ENCODE measurements around the gene UBA1. TPM values are rescaled to one million over a fixed set of nuclear protein-coding genes. Genes with fewer than 3 reads are reported as not detected.

The UBA1 gene
- total and polyA plus RNA-seq, 10 of the 15 experiments (the other 5 are each of a cell fraction or from before 2014, with no cell fraction given), result 60.4 to 314 (median 216) TPM

DNA sequence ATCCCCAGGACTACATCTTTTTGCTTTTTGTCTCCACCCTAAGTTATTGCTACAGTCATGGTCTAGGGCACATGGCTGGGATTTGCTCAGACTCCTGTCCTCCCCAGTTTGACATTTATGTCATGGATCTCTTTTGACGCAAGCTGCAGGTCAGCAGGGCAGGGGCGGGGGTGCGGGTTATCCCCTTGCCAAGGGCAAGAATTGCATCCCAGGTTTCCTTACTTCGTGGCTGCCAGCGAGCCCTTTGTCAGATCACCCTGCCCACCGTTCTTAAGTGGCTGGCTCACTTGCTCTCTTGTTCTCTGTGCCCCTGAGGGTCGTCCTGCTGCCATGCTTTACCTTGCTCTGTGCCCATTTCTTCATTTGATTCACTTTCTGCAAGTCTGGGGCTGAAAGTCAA is 21.1 kb upstream of the UBA1 start:
- ATAC-seq (no peak), FAIRE-seq (no peak), DNase-seq (ENCODE audit: low read depth, low spot score) (no peak)
- ChIA-PET RAD21 (ENCODE audit: unreplicated experiment) (no interaction called here), SMC1A (ENCODE audit: uncharacterized antibody, unreplicated experiment) (no interaction called here), CTCF (no interaction called here), POLR2A (no interaction called here)
- Histone ChIP-seq H3K4me2 (ENCODE audit: control insufficient read depth, insufficient read depth) (no peak overlapping the region), H3K4me1 (ENCODE audit: control insufficient read depth, insufficient read depth, low read length) (no peaks in the 10 kb centered on the region), H3K4me3 (no peak overlapping the region), H3K27ac (ENCODE audit: control insufficient read depth, insufficient read depth) (no peak overlapping the region), H3K9ac (ENCODE audit: control insufficient read depth, insufficient read depth, low read length) (no peak overlapping the region), H2AFZ (ENCODE audit: control insufficient read depth, low read depth, low read length) (no peak overlapping the region), H3K36me3 (ENCODE audit: control insufficient read depth in 2 of 2, insufficient read depth in 2 of 2, low read length in 1 of 2) (peaks cover 0 to 14% of the 10 kb centered on the region in 2 experiments; a peak in 2 of 4 replicates), H3K79me2 (ENCODE audit: control insufficient read depth, insufficient read depth, low read length) (no peaks in the 10 kb centered on the region), H3K9me3 (replicated peaks; ENCODE audit: control insufficient read depth, insufficient read depth, low read length) (no peaks in the 10 kb centered on the region), H3K27me3 (replicated peaks in 1 of 2; ENCODE audit: control insufficient read depth in 2 of 2, insufficient read depth in 2 of 2, low read length in 1 of 2) (no peaks in the 10 kb centered on the region), H4K20me1 (ENCODE audit: control insufficient read depth, insufficient read depth) (no peaks in the 10 kb centered on the region)
- 66% methylated on average over 7 of the region's 7 CpGs for WGBS (ENCODE audit: insufficient coverage, insufficient replicate concordance, low lambda C conversion rate, missing lambda C conversion rate)
- TF ChIP-seq, protein P1, sequence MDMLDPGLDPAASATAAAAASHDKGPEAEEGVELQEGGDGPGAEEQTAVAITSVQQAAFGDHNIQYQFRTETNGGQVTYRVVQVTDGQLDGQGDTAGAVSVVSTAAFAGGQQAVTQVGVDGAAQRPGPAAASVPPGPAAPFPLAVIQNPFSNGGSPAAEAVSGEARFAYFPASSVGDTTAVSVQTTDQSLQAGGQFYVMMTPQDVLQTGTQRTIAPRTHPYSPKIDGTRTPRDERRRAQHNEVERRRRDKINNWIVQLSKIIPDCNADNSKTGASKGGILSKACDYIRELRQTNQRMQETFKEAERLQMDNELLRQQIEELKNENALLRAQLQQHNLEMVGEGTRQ (IDR thresholded peaks at IDR 0.05; ENCODE audit: borderline replicate concordance, low read depth, low read length), result no peak
- TF ChIP-seq NR2C2 (IDR thresholded peaks at IDR 0.05; ENCODE audit: borderline replicate concordance, control insufficient read depth, insufficient read length, low read depth) (no peak), KLF5 (IDR thresholded peaks at IDR 0.05; ENCODE audit: partially characterized antibody) (no peak), TCF7 (IDR thresholded peaks at IDR 0.05; ENCODE audit: borderline replicate concordance) (no peak), MYC (IDR thresholded peaks at IDR 0.05; ENCODE audit: insufficient read depth, insufficient read length, insufficient replicate concordance, low read length, severe bottlenecking) (no peak), CBX3 (IDR thresholded peaks at IDR 0.05; ENCODE audit: borderline replicate concordance, low read depth) (no peak), CHD2 (IDR thresholded peaks at IDR 0.05; ENCODE audit: borderline replicate concordance, low read depth, low read length) (no peak), CHD1 (IDR thresholded peaks at IDR 0.05; ENCODE audit: low read depth, low read length) (no peak), RAD51 (IDR thresholded peaks at IDR 0.05) (no peak)
- TF ChIP-seq, protein P2, sequence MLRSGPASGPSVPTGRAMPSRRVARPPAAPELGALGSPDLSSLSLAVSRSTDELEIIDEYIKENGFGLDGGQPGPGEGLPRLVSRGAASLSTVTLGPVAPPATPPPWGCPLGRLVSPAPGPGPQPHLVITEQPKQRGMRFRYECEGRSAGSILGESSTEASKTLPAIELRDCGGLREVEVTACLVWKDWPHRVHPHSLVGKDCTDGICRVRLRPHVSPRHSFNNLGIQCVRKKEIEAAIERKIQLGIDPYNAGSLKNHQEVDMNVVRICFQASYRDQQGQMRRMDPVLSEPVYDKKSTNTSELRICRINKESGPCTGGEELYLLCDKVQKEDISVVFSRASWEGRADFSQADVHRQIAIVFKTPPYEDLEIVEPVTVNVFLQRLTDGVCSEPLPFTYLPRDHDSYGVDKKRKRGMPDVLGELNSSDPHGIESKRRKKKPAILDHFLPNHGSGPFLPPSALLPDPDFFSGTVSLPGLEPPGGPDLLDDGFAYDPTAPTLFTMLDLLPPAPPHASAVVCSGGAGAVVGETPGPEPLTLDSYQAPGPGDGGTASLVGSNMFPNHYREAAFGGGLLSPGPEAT (IDR thresholded peaks at IDR 0.05; ENCODE audit: low read depth), result no peak
- TF ChIP-seq, protein P3, sequence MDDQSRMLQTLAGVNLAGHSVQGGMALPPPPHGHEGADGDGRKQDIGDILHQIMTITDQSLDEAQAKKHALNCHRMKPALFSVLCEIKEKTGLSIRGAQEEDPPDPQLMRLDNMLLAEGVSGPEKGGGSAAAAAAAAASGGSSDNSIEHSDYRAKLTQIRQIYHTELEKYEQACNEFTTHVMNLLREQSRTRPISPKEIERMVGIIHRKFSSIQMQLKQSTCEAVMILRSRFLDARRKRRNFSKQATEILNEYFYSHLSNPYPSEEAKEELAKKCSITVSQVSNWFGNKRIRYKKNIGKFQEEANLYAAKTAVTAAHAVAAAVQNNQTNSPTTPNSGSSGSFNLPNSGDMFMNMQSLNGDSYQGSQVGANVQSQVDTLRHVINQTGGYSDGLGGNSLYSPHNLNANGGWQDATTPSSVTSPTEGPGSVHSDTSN (IDR thresholded peaks at IDR 0.05; ENCODE audit: insufficient replicate concordance, low read depth, low read length), result no peak
- TF ChIP-seq, protein P4, sequence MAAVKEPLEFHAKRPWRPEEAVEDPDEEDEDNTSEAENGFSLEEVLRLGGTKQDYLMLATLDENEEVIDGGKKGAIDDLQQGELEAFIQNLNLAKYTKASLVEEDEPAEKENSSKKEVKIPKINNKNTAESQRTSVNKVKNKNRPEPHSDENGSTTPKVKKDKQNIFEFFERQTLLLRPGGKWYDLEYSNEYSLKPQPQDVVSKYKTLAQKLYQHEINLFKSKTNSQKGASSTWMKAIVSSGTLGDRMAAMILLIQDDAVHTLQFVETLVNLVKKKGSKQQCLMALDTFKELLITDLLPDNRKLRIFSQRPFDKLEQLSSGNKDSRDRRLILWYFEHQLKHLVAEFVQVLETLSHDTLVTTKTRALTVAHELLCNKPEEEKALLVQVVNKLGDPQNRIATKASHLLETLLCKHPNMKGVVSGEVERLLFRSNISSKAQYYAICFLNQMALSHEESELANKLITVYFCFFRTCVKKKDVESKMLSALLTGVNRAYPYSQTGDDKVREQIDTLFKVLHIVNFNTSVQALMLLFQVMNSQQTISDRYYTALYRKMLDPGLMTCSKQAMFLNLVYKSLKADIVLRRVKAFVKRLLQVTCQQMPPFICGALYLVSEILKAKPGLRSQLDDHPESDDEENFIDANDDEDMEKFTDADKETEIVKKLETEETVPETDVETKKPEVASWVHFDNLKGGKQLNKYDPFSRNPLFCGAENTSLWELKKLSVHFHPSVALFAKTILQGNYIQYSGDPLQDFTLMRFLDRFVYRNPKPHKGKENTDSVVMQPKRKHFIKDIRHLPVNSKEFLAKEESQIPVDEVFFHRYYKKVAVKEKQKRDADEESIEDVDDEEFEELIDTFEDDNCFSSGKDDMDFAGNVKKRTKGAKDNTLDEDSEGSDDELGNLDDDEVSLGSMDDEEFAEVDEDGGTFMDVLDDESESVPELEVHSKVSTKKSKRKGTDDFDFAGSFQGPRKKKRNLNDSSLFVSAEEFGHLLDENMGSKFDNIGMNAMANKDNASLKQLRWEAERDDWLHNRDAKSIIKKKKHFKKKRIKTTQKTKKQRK (IDR thresholded peaks at IDR 0.05; ENCODE audit: low read depth, low read length), result no peak
- TF ChIP-seq, protein P5, sequence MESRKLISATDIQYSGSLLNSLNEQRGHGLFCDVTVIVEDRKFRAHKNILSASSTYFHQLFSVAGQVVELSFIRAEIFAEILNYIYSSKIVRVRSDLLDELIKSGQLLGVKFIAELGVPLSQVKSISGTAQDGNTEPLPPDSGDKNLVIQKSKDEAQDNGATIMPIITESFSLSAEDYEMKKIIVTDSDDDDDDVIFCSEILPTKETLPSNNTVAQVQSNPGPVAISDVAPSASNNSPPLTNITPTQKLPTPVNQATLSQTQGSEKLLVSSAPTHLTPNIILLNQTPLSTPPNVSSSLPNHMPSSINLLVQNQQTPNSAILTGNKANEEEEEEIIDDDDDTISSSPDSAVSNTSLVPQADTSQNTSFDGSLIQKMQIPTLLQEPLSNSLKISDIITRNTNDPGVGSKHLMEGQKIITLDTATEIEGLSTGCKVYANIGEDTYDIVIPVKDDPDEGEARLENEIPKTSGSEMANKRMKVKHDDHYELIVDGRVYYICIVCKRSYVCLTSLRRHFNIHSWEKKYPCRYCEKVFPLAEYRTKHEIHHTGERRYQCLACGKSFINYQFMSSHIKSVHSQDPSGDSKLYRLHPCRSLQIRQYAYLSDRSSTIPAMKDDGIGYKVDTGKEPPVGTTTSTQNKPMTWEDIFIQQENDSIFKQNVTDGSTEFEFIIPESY (IDR thresholded peaks at IDR 0.05), result no peak
- no TSS peak for BruUV-seq (replicated peaks)
- intact Hi-C loops (cut with micrococcal nuclease; ENCODE audit: unreplicated experiment) (no loop called here), in situ Hi-C loops (cut with MboI) (no loop called here)

Measured in GM12878 (cell line).